Raji (cell line): ENCODE results near the gene ZNF423.

Experiments used
- POLR2A ChIP-seq: IDR thresholded peaks from 2 replicates; pipeline ENCODE4 v1.6.1; 2011; ENCODE audit warnings: low read depth, low read length, control low read depth; ENCODE audit not compliant: insufficient read depth

The ZNF423 gene

GRCh38 chr16:49488740-49489525 lies 367.0 kb downstream of the ZNF423 start:
- no peak for TF ChIP-seq POLR2A

GRCh38 chr16:49488336-49488735 lies 367.6 kb downstream of the ZNF423 start:
- no peak for TF ChIP-seq POLR2A

- TF ChIP-seq POLR2A: no peak
Measured at GRCh38 chr16:49487746-49488145, 368.2 kb downstream of the ZNF423 start.

- TF ChIP-seq POLR2A: no peak
Measured at GRCh38 chr16:49486400-49486799, 369.5 kb downstream of the ZNF423 start.

GRCh38 chr16:49485663-49486062 lies 370.2 kb downstream of the ZNF423 start:
- TF ChIP-seq POLR2A: no peak

GRCh38 chr16:49484936-49485335 lies 371.0 kb downstream of the ZNF423 start:
- TF ChIP-seq POLR2A: no peak

- no peak for TF ChIP-seq POLR2A
Measured at GRCh38 chr16:49484451-49484849, 371.5 kb downstream of the ZNF423 start.

- no peak for TF ChIP-seq POLR2A
Measured at GRCh38 chr16:49483651-49484450, 372.1 kb downstream of the ZNF423 start.

- no peak for TF ChIP-seq POLR2A
Measured at GRCh38 chr16:49483251-49483650, 372.7 kb downstream of the ZNF423 start.

- no peak for TF ChIP-seq POLR2A
Measured at GRCh38 chr16:49482690-49483089, 373.2 kb downstream of the ZNF423 start.

GRCh38 chr16:49478616-49479015 lies 377.3 kb downstream of the ZNF423 start:
- TF ChIP-seq POLR2A: no peak

GRCh38 chr16:49478107-49478506 lies 377.8 kb downstream of the ZNF423 start:
- no peak for TF ChIP-seq POLR2A

GRCh38 chr16:49477250-49477895 lies 378.5 kb downstream of the ZNF423 start:
- TF ChIP-seq POLR2A: no peak

- no peak for TF ChIP-seq POLR2A
Measured at GRCh38 chr16:49474741-49475140, 381.2 kb downstream of the ZNF423 start.

- no peak for TF ChIP-seq POLR2A
Measured at GRCh38 chr16:49473773-49474172, 382.1 kb downstream of the ZNF423 start.

- no peak for TF ChIP-seq POLR2A
Measured at GRCh38 chr16:49473131-49473530, 382.8 kb downstream of the ZNF423 start.

- no peak for TF ChIP-seq POLR2A
Measured at GRCh38 chr16:49472598-49472997, 383.3 kb downstream of the ZNF423 start.
